ENCODE results near the gene CLEC4F. TPM values are rescaled to one million over a fixed set of nuclear protein-coding genes. Genes with fewer than 3 reads are reported as not detected.
A peak's percentile ranks its signal among the peaks of the same experiment; 100 is the strongest.

The CLEC4F gene
- total and polyA plus RNA-seq, 2 of the 13 experiments (the other 11 are each of a cell fraction or from before 2014, with no cell fraction given), result 0.12 to 0.13 TPM

DNA sequence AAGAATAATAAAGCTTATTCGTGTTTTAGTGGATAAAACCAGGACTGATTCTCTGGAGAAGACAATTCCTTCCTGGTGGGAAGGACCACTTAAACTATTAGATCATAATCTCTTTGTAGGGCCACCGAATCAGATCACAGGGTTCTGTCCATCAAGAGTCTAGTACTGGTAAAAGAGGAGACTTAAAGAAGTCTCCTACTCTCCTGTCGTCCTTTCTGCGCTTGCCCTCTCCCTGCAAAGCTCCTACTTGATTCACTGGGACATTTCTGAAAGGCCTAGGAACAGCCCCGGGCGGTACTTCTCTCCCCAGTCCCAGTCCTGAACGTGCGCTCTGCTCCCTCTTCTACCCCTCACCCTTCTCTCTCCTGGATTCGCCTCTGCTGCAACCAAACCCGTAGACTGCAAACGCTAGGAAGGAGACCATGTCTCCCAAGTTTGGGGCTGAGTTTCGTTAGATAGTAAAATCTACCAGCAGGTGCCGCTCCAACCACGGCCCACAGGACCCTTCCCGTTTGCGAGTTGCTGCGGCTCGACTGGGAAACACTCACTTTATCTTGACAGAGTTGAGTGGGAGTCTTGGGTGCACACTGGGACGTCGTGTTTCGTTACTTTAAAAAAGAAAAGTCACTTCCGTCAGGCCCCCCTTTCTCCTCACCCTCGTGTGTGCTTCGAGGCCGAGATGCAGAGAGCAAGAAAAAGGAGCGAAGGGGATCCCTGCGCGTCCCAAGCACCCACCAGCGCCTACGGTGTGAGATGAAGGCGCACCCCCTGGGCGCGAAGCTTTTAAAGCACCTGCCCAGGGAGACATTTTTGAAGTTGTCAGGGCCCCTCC is 30.9 kb downstream of the CLEC4F start (continued):
- TF ChIP-seq, protein P1, sequence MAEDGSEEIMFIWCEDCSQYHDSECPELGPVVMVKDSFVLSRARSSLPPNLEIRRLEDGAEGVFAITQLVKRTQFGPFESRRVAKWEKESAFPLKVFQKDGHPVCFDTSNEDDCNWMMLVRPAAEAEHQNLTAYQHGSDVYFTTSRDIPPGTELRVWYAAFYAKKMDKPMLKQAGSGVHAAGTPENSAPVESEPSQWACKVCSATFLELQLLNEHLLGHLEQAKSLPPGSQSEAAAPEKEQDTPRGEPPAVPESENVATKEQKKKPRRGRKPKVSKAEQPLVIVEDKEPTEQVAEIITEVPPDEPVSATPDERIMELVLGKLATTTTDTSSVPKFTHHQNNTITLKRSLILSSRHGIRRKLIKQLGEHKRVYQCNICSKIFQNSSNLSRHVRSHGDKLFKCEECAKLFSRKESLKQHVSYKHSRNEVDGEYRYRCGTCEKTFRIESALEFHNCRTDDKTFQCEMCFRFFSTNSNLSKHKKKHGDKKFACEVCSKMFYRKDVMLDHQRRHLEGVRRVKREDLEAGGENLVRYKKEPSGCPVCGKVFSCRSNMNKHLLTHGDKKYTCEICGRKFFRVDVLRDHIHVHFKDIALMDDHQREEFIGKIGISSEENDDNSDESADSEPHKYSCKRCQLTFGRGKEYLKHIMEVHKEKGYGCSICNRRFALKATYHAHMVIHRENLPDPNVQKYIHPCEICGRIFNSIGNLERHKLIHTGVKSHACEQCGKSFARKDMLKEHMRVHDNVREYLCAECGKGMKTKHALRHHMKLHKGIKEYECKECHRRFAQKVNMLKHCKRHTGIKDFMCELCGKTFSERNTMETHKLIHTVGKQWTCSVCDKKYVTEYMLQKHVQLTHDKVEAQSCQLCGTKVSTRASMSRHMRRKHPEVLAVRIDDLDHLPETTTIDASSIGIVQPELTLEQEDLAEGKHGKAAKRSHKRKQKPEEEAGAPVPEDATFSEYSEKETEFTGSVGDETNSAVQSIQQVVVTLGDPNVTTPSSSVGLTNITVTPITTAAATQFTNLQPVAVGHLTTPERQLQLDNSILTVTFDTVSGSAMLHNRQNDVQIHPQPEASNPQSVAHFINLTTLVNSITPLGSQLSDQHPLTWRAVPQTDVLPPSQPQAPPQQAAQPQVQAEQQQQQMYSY (CRISPR knock-in tag; IDR thresholded peaks at IDR 0.05), result no peak
- TF ChIP-seq ZNF878 (CRISPR knock-in tag; IDR thresholded peaks at IDR 0.05) (no peak), FOXK1 (CRISPR knock-in tag; IDR thresholded peaks at IDR 0.05; ENCODE audit: borderline replicate concordance, low read depth) (no peak), ZNF772 (CRISPR knock-in tag; IDR thresholded peaks at IDR 0.05) (0 out of 2 replicates have a peak, but pooled peaks have one; percentile 38), ATF7-NPFF (CRISPR knock-in tag; IDR thresholded peaks at IDR 0.05; ENCODE audit: low read depth) (no peak; the same call in 1 of the 2 replicates), ZNF331 (CRISPR knock-in tag; IDR thresholded peaks at IDR 0.05) (peak; percentile 65; the same call in 1 of the 2 replicates), ZFP41 (CRISPR knock-in tag; IDR thresholded peaks at IDR 0.05; ENCODE audit: borderline replicate concordance) (no peak), POLR2AphosphoS2 (IDR thresholded peaks at IDR 0.05; ENCODE audit: low read depth, low read length) (no peak), RAD51 (IDR thresholded peaks at IDR 0.05; ENCODE audit: borderline replicate concordance) (no peak), ZBTB39 (CRISPR knock-in tag; IDR thresholded peaks at IDR 0.05) (0 out of 2 replicates have a peak, but pooled peaks have one; percentile 49), KLF13 (CRISPR knock-in tag; IDR thresholded peaks at IDR 0.05) (no peak)
- TF ChIP-seq, protein P2, sequence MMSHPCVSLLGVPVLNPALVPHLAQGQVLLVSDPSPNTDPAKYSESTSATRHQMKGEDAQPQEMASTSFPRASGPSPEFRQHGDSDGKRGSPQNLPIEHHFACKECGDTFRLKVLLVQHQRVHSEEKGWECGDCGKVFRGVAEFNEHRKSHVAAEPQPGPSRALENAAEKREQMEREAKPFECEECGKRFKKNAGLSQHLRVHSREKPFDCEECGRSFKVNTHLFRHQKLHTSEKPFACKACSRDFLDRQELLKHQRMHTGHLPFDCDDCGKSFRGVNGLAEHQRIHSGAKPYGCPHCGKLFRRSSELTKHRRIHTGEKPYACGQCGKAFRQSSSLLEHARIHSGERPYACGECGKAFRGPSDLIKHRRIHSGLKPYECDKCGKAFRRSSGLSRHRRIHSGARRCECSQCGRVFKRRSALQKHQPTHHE (CRISPR knock-in tag; IDR thresholded peaks at IDR 0.05; ENCODE audit: borderline replicate concordance), result no peak
- TF ChIP-seq, protein P3, sequence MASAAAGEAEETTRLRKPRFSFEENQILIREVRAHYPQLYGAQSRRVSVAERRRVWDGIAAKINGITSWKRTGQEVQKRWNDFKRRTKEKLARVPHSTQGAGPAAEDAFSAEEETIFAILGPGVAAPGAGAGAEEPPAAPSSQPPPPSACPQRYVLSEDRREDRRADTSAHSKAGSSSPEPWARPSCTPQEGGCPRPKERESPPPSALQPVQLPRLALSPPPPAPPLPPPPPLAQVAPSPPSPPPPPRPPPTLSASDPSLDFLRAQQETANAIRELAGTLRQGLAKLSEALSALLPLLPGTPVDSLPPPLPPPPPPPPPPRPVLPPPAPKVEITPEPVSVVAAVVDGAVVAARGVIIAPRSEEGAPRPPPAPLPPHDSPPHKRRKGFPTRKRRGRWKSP (CRISPR knock-in tag; IDR thresholded peaks at IDR 0.05), result peak; percentile 49; the same call in 1 of the 2 replicates
- TF ChIP-seq, protein P4, sequence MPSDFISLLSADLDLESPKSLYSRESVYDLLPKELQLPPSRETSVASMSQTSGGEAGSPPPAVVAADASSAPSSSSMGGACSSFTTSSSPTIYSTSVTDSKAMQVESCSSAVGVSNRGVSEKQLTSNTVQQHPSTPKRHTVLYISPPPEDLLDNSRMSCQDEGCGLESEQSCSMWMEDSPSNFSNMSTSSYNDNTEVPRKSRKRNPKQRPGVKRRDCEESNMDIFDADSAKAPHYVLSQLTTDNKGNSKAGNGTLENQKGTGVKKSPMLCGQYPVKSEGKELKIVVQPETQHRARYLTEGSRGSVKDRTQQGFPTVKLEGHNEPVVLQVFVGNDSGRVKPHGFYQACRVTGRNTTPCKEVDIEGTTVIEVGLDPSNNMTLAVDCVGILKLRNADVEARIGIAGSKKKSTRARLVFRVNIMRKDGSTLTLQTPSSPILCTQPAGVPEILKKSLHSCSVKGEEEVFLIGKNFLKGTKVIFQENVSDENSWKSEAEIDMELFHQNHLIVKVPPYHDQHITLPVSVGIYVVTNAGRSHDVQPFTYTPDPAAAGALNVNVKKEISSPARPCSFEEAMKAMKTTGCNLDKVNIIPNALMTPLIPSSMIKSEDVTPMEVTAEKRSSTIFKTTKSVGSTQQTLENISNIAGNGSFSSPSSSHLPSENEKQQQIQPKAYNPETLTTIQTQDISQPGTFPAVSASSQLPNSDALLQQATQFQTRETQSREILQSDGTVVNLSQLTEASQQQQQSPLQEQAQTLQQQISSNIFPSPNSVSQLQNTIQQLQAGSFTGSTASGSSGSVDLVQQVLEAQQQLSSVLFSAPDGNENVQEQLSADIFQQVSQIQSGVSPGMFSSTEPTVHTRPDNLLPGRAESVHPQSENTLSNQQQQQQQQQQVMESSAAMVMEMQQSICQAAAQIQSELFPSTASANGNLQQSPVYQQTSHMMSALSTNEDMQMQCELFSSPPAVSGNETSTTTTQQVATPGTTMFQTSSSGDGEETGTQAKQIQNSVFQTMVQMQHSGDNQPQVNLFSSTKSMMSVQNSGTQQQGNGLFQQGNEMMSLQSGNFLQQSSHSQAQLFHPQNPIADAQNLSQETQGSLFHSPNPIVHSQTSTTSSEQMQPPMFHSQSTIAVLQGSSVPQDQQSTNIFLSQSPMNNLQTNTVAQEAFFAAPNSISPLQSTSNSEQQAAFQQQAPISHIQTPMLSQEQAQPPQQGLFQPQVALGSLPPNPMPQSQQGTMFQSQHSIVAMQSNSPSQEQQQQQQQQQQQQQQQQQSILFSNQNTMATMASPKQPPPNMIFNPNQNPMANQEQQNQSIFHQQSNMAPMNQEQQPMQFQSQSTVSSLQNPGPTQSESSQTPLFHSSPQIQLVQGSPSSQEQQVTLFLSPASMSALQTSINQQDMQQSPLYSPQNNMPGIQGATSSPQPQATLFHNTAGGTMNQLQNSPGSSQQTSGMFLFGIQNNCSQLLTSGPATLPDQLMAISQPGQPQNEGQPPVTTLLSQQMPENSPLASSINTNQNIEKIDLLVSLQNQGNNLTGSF (CRISPR knock-in tag; IDR thresholded peaks at IDR 0.05), result no peak

Measured in HepG2 (cell line).